NCI-H526 (cell line): ENCODE measurements around the gene CACNA2D3.

Experiments
- DNase-seq, 2 experiments: peaks; one replicate each; lab custom pipeline; 2025; lab: John Stamatoyannopoulos, UW

CACNA2D3 gene

GRCh38 chr3:54341811-54342210 lies 219.5 kb downstream of the CACNA2D3 start:
- DNase-seq = no peak

GRCh38 chr3:54342676-54343075 lies 220.3 kb downstream of the CACNA2D3 start:
- DNase-seq = peak; percentile 29 to 52

- no peak for DNase-seq
Observed at GRCh38 chr3:54343495-54343894, 221.1 kb downstream of the CACNA2D3 start.

- no peak for DNase-seq
Observed at GRCh38 chr3:54344601-54345231, 222.4 kb downstream of the CACNA2D3 start.

- no peak for DNase-seq
Observed at GRCh38 chr3:54345847-54346375, 223.6 kb downstream of the CACNA2D3 start.

GRCh38 chr3:54347060-54347459 lies 224.7 kb downstream of the CACNA2D3 start:
- DNase-seq = peak; percentile 25 to 55

- DNase-seq = no peak
Observed at GRCh38 chr3:54347933-54348332, 225.6 kb downstream of the CACNA2D3 start.

- DNase-seq = no peak
Observed at GRCh38 chr3:54349231-54349652, 226.9 kb downstream of the CACNA2D3 start.

GRCh38 chr3:54349691-54350090 lies 227.3 kb downstream of the CACNA2D3 start:
- DNase-seq = no peak

- DNase-seq = no peak
Observed at GRCh38 chr3:54353546-54353945, 231.2 kb downstream of the CACNA2D3 start.

GRCh38 chr3:54353946-54354345 lies 231.6 kb downstream of the CACNA2D3 start:
- no peak for DNase-seq

GRCh38 chr3:54355800-54356199 lies 233.4 kb downstream of the CACNA2D3 start:
- DNase-seq = no peak

GRCh38 chr3:54356261-54357045 lies 234.1 kb downstream of the CACNA2D3 start:
- no peak for DNase-seq

- DNase-seq = no peak
Observed at GRCh38 chr3:54357301-54357700, 234.9 kb downstream of the CACNA2D3 start.

GRCh38 chr3:54358316-54358715 lies 236.0 kb downstream of the CACNA2D3 start:
- DNase-seq = no peak

- DNase-seq = no peak
Observed at GRCh38 chr3:54358969-54359694, 236.8 kb downstream of the CACNA2D3 start.

GRCh38 chr3:54360320-54360719 lies 238.0 kb downstream of the CACNA2D3 start:
- no peak for DNase-seq

- DNase-seq = no peak
Observed at GRCh38 chr3:54361746-54362283, 239.5 kb downstream of the CACNA2D3 start.

- DNase-seq = no peak
Observed at GRCh38 chr3:54366007-54366750, 243.8 kb downstream of the CACNA2D3 start.

GRCh38 chr3:54366839-54367238 lies 244.5 kb downstream of the CACNA2D3 start:
- peak in 1 of 2 experiments; percentile 18 for DNase-seq

- DNase-seq = no peak
Observed at GRCh38 chr3:54372232-54372631, 249.9 kb downstream of the CACNA2D3 start.
